ENCODE data around the gene GMIP. TPM values are rescaled to one million over a fixed set of nuclear protein-coding genes. Genes with fewer than 3 reads are reported as not detected.

Gene GMIP
- total RNA-seq, 4 donors from 2014 or later = 10.1 to 14.4 (median 13.4) TPM

DNA sequence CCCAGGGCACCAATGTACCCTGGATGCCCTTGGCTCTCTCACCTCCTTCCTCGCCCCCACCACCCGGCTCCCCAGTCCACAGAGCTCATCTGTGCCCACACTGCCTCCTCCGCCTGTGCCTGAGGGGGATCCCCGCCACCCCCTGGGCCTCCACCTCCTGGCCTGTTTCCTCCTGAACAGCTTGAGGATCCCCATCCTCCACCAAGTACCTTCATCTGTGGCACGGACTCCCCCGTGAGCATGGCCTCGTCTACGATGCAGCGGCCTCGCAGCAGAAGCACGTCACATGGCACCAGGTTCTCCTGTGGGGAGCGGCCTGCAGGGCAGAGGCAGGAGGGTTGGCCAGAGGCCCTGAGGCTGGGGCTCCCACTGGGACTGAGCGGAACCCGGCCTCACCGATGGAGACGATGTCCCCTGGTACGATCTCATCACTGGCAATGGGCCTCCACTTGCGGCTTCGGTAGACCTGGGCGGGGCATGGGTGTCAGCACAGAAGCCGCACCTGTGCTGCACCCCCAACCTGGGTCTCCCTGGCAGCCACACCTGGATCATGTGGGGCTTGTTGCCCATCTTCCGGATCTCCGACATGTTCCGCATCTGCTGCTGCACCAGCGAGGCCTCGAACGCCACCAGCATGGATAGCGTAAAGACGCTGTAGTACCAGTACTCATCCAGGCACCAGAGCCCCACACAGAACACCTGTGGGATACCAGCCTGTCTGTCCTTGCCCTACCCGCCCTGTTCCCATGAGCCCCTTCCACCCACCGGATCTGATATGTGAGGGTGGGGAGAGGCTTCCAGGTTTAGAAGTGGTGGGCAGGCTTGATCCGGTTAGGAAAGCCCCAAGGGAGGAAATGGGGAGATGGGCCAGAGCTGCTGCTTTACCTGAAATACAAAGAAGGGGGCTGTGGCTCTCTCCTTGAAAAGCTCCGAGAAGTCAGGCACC, 13.3 kb upstream of the GMIP start:
- Histone ChIP-seq H3K27ac (no peak overlapping the region), H3K27me3 (no peaks in the 10 kb centered on the region), H3K9me3 (no peaks in the 10 kb centered on the region), H3K36me3 (peaks cover 81% of the 10 kb centered on the region), H3K4me1 (peaks cover 8% of the 10 kb centered on the region), H3K4me3 (no peak overlapping the region)
- peak in 1 of 2 donors; percentile 55 for DNase-seq (ENCODE audit: low spot score in 2 of 2)
- 90% methylated on average over 24 of the region's 33 CpGs for WGBS
- TF ChIP-seq EP300 (IDR thresholded peaks at IDR 0.05) (no peak), POLR2A (IDR thresholded peaks at IDR 0.05) (no peak), POLR2AphosphoS5 (IDR thresholded peaks at IDR 0.05) (no peak)
- TF ChIP-seq, protein P1, sequence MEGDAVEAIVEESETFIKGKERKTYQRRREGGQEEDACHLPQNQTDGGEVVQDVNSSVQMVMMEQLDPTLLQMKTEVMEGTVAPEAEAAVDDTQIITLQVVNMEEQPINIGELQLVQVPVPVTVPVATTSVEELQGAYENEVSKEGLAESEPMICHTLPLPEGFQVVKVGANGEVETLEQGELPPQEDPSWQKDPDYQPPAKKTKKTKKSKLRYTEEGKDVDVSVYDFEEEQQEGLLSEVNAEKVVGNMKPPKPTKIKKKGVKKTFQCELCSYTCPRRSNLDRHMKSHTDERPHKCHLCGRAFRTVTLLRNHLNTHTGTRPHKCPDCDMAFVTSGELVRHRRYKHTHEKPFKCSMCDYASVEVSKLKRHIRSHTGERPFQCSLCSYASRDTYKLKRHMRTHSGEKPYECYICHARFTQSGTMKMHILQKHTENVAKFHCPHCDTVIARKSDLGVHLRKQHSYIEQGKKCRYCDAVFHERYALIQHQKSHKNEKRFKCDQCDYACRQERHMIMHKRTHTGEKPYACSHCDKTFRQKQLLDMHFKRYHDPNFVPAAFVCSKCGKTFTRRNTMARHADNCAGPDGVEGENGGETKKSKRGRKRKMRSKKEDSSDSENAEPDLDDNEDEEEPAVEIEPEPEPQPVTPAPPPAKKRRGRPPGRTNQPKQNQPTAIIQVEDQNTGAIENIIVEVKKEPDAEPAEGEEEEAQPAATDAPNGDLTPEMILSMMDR (IDR thresholded peaks at IDR 0.05) = no peak

DNA sequence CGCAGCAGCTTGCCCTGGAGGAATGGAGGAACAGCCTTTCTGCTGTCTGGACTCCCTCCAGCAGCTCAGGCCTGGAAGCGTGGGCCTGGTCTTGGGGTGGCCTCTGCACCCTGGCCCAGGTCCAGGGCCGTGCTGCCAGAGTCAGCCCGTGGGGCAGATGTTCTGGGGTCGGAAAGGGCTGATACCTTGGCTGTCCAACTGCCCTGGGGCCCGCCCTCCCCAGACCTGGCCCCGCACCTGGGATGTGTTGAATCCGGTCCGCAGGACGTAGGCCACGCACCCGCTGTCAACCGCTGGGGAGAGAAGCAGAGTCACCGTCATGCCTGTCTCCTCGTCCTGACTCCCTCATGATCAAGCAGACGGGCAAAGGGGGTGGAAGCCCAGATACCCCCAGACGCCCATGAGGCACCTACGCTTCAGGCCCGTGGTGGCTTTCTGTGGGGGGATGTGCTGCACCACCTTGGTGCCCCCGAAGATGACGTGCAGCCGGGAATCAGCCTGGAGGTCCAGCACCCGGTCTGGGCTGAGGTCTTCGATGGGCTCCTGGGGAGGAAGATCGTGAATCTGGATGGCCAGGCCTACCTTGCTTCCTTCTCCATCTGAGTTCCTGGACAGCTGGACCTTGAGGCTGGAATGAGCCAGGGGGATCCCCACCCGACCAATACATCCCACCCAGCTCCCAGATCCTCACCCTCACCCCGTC, 12.3 kb upstream of the GMIP start:
- no peaks in the 10 kb centered on the region for H3K4me1 ChIP-seq
- peaks cover 91% of the 10 kb centered on the region for H3K36me3 ChIP-seq
- DNase-seq (ENCODE audit: low spot score in 2 of 2) = peak in 1 of 2 donors; percentile 59
- no peaks in the 10 kb centered on the region for H3K9me3 ChIP-seq
- H3K27me3 ChIP-seq = no peaks in the 10 kb centered on the region
- H3K4me3 ChIP-seq = no peak overlapping the region
- 98% methylated on average over 19 of the region's 27 CpGs for WGBS
- TF ChIP-seq POLR2AphosphoS5 (IDR thresholded peaks at IDR 0.05) (no peak), EP300 (IDR thresholded peaks at IDR 0.05) (no peak), POLR2A (IDR thresholded peaks at IDR 0.05) (no peak)
- TF ChIP-seq, protein P1 (IDR thresholded peaks at IDR 0.05) = no peak
- no peak overlapping the region for H3K27ac ChIP-seq

DNA sequence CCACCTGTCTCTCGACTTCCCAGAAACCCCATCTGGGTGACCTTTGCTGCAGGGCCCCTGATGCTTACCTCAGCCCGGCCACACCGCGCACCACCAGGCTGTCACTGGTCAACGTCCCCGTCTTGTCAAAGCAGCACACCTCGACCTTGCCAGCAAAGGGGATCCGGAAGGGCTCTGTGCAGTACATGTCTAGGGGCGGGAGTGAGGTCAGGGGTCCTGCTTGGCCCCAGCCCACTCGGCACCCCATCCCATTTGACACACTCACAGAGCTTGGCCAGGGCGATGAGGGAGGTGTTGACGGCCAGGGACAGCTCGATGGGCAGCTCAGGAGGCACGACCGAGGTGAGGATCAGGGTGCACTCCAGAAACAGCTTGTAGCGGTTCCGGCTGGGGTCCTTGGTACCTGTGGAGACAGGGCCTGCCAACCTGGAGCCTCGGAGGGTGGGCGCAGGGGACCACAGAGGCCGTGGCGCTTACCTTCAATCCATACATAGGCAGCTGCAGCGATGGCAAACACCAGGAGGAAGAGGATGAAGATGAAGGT, 11.7 kb upstream of the GMIP start:
- Histone ChIP-seq H3K4me1 (no peaks in the 10 kb centered on the region), H3K36me3 (peaks cover 97% of the 10 kb centered on the region), H3K9me3 (no peaks in the 10 kb centered on the region), H3K4me3 (no peak overlapping the region), H3K27ac (no peak overlapping the region), H3K27me3 (no peaks in the 10 kb centered on the region)
- DNase-seq (ENCODE audit: low spot score in 2 of 2) = peak in 1 of 2 donors; percentile 60
- 91% methylated on average over 22 of the region's 22 CpGs for WGBS
- TF ChIP-seq, protein P1 (IDR thresholded peaks at IDR 0.05) = no peak
- TF ChIP-seq EP300 (IDR thresholded peaks at IDR 0.05) (no peak), POLR2AphosphoS5 (IDR thresholded peaks at IDR 0.05) (no peak), POLR2A (IDR thresholded peaks at IDR 0.05) (no peak)

DNA sequence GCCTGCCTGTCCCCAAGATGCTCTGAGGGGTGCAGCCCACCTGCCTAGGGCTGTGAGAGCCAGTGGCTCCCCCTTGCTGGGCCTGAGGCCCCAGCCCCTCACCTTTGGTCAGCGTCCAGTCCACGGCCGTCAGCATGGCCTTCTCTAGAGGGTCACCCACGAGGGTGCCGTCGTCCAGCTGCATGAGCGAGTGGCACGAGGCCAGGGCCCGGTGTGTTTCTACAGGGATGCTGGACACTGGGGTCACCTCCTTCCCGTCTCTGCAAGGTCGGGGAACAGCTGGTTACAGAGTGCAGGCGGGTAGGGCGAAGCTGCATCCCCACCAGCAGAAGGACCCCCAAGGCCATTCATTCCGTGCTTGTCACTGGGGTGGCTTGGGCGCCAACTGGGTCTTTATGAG, 11.0 kb upstream of the GMIP start:
- WGBS = 100% methylated on average over 1 of the region's 15 CpGs
- peak in 1 of 2 donors; percentile 60 for DNase-seq (ENCODE audit: low spot score in 2 of 2)
- Histone ChIP-seq H3K27ac (no peak overlapping the region), H3K27me3 (no peaks in the 10 kb centered on the region), H3K36me3 (peaks cover 100% of the 10 kb centered on the region), H3K4me1 (no peaks in the 10 kb centered on the region), H3K4me3 (no peak overlapping the region), H3K9me3 (no peaks in the 10 kb centered on the region)
- TF ChIP-seq POLR2A (IDR thresholded peaks at IDR 0.05) = no peak
- no peak for TF ChIP-seq EP300 (IDR thresholded peaks at IDR 0.05)
- TF ChIP-seq POLR2AphosphoS5 (IDR thresholded peaks at IDR 0.05) = no peak
- TF ChIP-seq, protein P1 (IDR thresholded peaks at IDR 0.05) = no peak
